H1 (cell line): Measurements from ENCODE around the gene MAFG. TPM values are rescaled to one million over a fixed set of nuclear protein-coding genes. Genes with fewer than 3 reads are reported as not detected.

Experiments
- ASH2L ChIP-seq: fragments of 200-600, 300-600 bp; sonication (generic); IDR thresholded peaks from one replicate; pipeline ENCODE4 v1.7.1; 2017; ENCODE audit warnings: low read length
- BACH1 ChIP-seq: IDR thresholded peaks from 2 replicates; pipeline ENCODE4 v1.6.1; 2012; ENCODE audit warnings: low read length, improper control_type of control experiment
- BCL11A ChIP-seq, 2 experiments: IDR thresholded peaks; one replicate each; pipeline ENCODE4 v1.6.1; 2011; ENCODE audit warnings: low read depth in 2 of 2, low read length in 2 of 2, mild to moderate bottlenecking in 2 of 2
- CBX5 ChIP-seq: fragments of 300-800, 300-1000 bp; sonication (generic); IDR thresholded peaks from 2 replicates; pipeline ENCODE4 v1.7.1; 2016; ENCODE audit warnings: antibody characterized with exemption, low read length, low read depth
- CHD1 ChIP-seq: IDR thresholded peaks from 2 replicates; pipeline ENCODE4 v1.6.1; 2012; ENCODE audit warnings: low read depth, low read length, improper control_type of control experiment
- CREB1 ChIP-seq: IDR thresholded peaks from 2 replicates; pipeline ENCODE4 v1.6.1; 2012; ENCODE audit warnings: inconsistent platforms
- EGR1 ChIP-seq: IDR thresholded peaks from 2 replicates; pipeline ENCODE4 v1.6.1; 2011; ENCODE audit warnings: low read depth, low read length, borderline replicate concordance
- GABPA ChIP-seq: IDR thresholded peaks from 2 replicates; pipeline ENCODE4 v1.6.1; 2011; ENCODE audit warnings: mild to moderate bottlenecking, low read length, moderate library complexity, borderline replicate concordance; ENCODE audit not compliant: insufficient read depth
- JUN ChIP-seq: IDR thresholded peaks from 2 replicates; pipeline ENCODE4 v1.6.1; 2011; ENCODE audit warnings: low read depth, mild to moderate bottlenecking, improper control_type of control experiment, low read length
- JUND ChIP-seq: IDR thresholded peaks from 2 replicates; pipeline ENCODE4 v1.6.1; 2011; ENCODE audit warnings: mild to moderate bottlenecking, improper control_type of control experiment, low read length
- KDM1A ChIP-seq: fragments of 200-600, 300-600 bp; sonication (generic); IDR thresholded peaks from 2 replicates; pipeline ENCODE4 v1.7.1; 2016; ENCODE audit warnings: mild to moderate bottlenecking, low read length, borderline replicate concordance
- NANOG ChIP-seq: IDR thresholded peaks from 2 replicates; pipeline ENCODE4 v1.6.1; 2011; ENCODE audit warnings: low read length, low read depth, mild to moderate bottlenecking, inconsistent platforms; ENCODE audit not compliant: insufficient read depth, poor library complexity, severe bottlenecking
- POLR2AphosphoS5 ChIP-seq: IDR thresholded peaks from 2 replicates; pipeline ENCODE4 v1.6.1; 2011; ENCODE audit warnings: low read depth, low read length
- SIN3A ChIP-seq, 2 experiments: IDR thresholded peaks in 1 of 2; conservative IDR thresholded peaks in 1 of 2; 2 replicates each; pipeline ENCODE4 v1.6.1; 2011 to 2012; ENCODE audit warnings: low read length in 2 of 2, improper control_type of control experiment in 1 of 2, low read depth in 1 of 2, mild to moderate bottlenecking in 1 of 2
- SIX5 ChIP-seq: IDR thresholded peaks from 2 replicates; pipeline ENCODE4 v1.6.1; 2011; ENCODE audit warnings: mild to moderate bottlenecking, low read depth, low read length
- SRF ChIP-seq: IDR thresholded peaks from 2 replicates; pipeline ENCODE4 v1.6.1; 2011; ENCODE audit warnings: mild to moderate bottlenecking, low read depth, low read length, moderate library complexity
- TAF7 ChIP-seq: optimal IDR thresholded peaks from 2 replicates; pipeline ENCODE3; 2011; ENCODE audit warnings: low read depth, mild to moderate bottlenecking, inconsistent platforms, low read length, moderate library complexity, borderline replicate concordance
- TCF12 ChIP-seq: IDR thresholded peaks from 2 replicates; pipeline ENCODE4 v1.6.1; 2011; ENCODE audit warnings: low read depth, mild to moderate bottlenecking, low read length
- ZNF274 ChIP-seq: IDR thresholded peaks from 2 replicates; pipeline ENCODE4 v1.7.0; 2012; ENCODE audit warnings: low read length, borderline replicate concordance; ENCODE audit errors: extremely low read depth
- polyA plus RNA-seq, 7 experiments: library from polyadenylated mRNA; depleted of rRNA in 3 of 7; stranded (reverse) in 5 of 7; unstranded in 2 of 7; fragments of >200 nt in 5 of 7; fragments of 200-250 nt in 2 of 7; gene quantifications; 1 replicate in 5 of 7; 2 replicates in 1 of 7; 4 replicates in 1 of 7; pipeline versions ENCODE4 v1.2.1 to v1.2.3, GENCODE V29; 2011 to 2013; ENCODE audit warnings: missing spikeins in 2 of 7, mixed read lengths in 2 of 7
- total RNA-seq: library from RNA; stranded (reverse); fragmentation: NEBNext Ultra II Directional; extraction: Animal tissue kit (Norgen Biotek cat#: 25700); gene quantifications from 2 replicates; pipeline ENCODE4 v1.2.1, GENCODE V29; 2021
- TF ChIP-seq, protein P1 (sequence below): IDR thresholded peaks from 2 replicates; pipeline ENCODE4 v1.6.1; 2012; ENCODE audit warnings: inconsistent platforms
- TF ChIP-seq, protein P2 (sequence below): IDR thresholded peaks from 2 replicates; pipeline ENCODE4 v1.6.1; 2011; ENCODE audit warnings: low read depth, mild to moderate bottlenecking, low read length; ENCODE audit not compliant: insufficient read depth
- TF ChIP-seq, protein P3 (sequence below): IDR thresholded peaks from 2 replicates; pipeline ENCODE4 v1.6.1; 2012; ENCODE audit warnings: low read length, inconsistent platforms

Gene MAFG
- total and polyA plus RNA-seq, 2 of the 8 experiments (the other 6 are each of a cell fraction or from before 2014, with no cell fraction given) = 25.5 to 26.9 TPM

DNA sequence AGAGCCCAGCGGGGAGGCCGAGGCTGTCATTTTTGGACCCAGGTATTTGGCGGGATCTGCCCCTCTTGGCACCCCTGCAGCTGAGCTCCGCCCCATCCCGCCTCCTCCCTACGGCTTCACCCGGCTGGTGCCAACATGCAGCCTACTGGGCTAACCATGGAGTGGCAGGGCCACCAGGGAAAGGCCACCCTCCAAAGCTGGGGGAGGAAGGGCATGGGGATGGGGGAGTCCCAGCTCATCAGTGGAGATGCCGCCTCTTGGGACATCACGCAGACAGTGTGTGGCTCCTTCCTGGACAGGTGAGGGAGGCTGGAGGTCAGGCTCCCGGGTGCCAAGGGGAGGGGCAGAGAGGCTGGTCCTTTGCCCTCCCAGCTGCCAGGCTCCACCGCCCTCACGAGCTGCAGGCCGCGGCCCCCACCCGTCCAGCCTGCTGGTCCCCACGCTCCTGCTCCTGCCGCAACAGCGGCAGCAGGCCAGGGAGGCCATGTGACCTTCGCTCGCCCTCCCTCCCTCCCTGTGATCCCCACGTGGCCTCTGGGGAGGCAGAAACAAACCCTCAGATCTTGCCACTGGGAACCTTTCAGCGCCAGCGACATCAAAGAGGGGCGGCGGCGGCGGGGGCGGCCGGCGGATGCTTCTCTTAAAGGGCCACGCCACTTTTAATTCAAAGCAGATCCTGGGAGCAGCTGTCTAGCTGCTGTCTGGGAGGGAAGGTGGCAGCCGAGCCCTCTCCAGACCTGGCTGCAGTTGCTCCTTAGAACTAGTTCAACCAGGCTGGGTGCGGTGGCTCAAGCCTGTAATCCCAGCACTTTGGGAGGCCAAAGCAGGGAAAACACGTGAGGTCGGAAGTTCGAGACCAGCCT, 40.2 kb upstream of the MAFG start (continued):
- TF ChIP-seq CHD1 (no peak), KDM1A (no peak), POLR2AphosphoS5 (no peak), TAF7 (no peak), CREB1 (no peak; the same call in 1 of the 2 replicates), SIX5 (no peak), BACH1 (no peak), GABPA (peak; percentile 17; the same call in 1 of the 2 replicates), ZNF274 (no peak), TCF12 (0 out of 2 replicates have a peak, but pooled peaks have one; percentile 26), SRF (no peak), ASH2L (no peak), BCL11A (IDR thresholded peaks at IDR 0.05; ENCODE audit: low read depth in 2 of 2, low read length in 2 of 2) (no peak), CBX5 (no peak), JUND (no peak), EGR1 (peak; percentile 96), NANOG (peak; percentile 63), SIN3A (conservative IDR thresholded peaks at IDR 0.05 in 1 of 2, IDR thresholded peaks at IDR 0.05 in 1 of 2; ENCODE audit: low read depth in 1 of 2, low read length in 2 of 2) (peak in 1 of 2 experiments; percentile 62; a peak in 1 of 4 replicates), JUN (no peak)
- TF ChIP-seq, protein P1, sequence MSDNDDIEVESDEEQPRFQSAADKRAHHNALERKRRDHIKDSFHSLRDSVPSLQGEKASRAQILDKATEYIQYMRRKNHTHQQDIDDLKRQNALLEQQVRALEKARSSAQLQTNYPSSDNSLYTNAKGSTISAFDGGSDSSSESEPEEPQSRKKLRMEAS = peak; percentile 93
- TF ChIP-seq, protein P2, sequence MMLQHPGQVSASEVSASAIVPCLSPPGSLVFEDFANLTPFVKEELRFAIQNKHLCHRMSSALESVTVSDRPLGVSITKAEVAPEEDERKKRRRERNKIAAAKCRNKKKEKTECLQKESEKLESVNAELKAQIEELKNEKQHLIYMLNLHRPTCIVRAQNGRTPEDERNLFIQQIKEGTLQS = peak; percentile 52
- TF ChIP-seq, protein P3, sequence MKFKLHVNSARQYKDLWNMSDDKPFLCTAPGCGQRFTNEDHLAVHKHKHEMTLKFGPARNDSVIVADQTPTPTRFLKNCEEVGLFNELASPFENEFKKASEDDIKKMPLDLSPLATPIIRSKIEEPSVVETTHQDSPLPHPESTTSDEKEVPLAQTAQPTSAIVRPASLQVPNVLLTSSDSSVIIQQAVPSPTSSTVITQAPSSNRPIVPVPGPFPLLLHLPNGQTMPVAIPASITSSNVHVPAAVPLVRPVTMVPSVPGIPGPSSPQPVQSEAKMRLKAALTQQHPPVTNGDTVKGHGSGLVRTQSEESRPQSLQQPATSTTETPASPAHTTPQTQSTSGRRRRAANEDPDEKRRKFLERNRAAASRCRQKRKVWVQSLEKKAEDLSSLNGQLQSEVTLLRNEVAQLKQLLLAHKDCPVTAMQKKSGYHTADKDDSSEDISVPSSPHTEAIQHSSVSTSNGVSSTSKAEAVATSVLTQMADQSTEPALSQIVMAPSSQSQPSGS = no peak
